ENCODE results near the gene ENOX1. TPM values are rescaled to one million over a fixed set of nuclear protein-coding genes. Genes with fewer than 3 reads are reported as not detected.

Gene ENOX1
- total RNA-seq, 1 experiment from 2014 or later = 0.26 TPM

DNA sequence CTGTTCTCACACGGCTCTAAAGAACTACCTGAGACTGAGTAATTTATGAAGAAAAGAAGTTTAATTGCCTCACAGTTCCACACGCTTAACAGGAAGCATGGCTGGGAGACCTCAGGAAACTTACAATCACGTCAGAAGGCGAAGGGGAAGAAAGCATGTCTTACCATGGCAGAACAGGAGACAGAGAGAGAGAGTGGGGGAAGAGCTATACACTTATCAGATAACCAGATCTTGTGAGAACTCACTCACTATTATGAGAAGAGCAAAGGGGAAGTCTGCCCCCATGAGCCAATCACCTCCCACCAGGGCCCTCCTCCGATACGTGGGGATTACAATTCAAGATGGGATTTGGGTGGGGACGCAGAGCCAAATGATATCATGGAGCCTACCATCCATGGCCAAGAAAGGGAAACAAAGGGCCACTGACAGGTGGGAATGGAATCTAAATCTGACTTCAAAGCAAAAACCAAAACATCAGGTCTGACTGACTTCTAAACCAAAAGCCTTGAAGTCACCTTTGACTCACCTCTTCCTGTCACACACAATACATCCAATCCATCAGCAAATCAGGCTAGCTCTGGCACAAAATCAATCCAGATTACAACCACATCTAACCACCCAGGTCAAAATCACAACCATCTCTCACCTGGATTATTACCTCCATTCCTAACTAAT lies 189.7 kb downstream of the ENOX1 start (continued):
- no peak for TF ChIP-seq ATF2 (CRISPR knock-in tag; IDR thresholded peaks at IDR 0.05; ENCODE audit: borderline replicate concordance, low read depth)
- no peak for TF ChIP-seq TEAD1 (CRISPR knock-in tag; IDR thresholded peaks at IDR 0.05)
- TF ChIP-seq, protein P1, sequence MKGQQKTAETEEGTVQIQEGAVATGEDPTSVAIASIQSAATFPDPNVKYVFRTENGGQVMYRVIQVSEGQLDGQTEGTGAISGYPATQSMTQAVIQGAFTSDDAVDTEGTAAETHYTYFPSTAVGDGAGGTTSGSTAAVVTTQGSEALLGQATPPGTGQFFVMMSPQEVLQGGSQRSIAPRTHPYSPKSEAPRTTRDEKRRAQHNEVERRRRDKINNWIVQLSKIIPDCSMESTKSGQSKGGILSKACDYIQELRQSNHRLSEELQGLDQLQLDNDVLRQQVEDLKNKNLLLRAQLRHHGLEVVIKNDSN (CRISPR knock-in tag; IDR thresholded peaks at IDR 0.05) = no peak

DNA sequence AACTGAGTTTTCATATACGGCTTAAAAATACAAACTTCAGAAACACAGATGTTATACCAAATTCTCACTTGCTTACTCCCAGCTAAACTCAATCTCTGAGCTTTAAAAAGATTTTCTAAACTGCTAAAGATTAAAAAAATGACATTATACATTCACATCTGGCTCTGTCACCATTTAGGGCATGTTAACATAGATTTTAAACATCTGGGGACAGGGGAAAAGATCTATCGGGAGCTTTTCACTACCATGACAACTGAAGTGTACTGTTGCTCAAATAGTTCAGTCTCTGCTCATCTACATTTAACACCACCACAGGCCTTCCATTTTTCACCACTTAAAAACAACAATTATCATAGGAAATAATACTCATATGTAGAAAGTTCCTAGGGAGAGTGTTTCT lies 190.8 kb downstream of the ENOX1 start:
- no peaks in the 10 kb centered on the region; the same call in 1 of the 2 replicates for H3K27me3 Mint-ChIP-seq (ENCODE audit: low read depth)
- no peak overlapping the region for H3K4me3 Mint-ChIP-seq
- ChIA-PET POLR2A (no interaction called here), CTCF (no interaction called here)
- no peak for ATAC-seq
- no peaks in the 10 kb centered on the region for H3K9me3 Mint-ChIP-seq
- H3K36me3 Mint-ChIP-seq = no peaks in the 10 kb centered on the region
- no peak for DNase-seq (ENCODE audit: low spot score)
- H3K27ac Mint-ChIP-seq = no peak overlapping the region
- H3K4me1 Mint-ChIP-seq = 0 out of 2 replicates have a peak, but pooled peaks cover 7% of the 10 kb centered on the region
- TF ChIP-seq ETV6 (CRISPR knock-in tag; IDR thresholded peaks at IDR 0.05) (no peak), SMAD3 (CRISPR knock-in tag; IDR thresholded peaks at IDR 0.05; ENCODE audit: borderline replicate concordance) (no peak), MXD4 (CRISPR knock-in tag; IDR thresholded peaks at IDR 0.05; ENCODE audit: borderline replicate concordance) (no peak), E2F1 (CRISPR knock-in tag; IDR thresholded peaks at IDR 0.05) (no peak), HMGA2 (CRISPR knock-in tag; IDR thresholded peaks at IDR 0.05) (no peak), TEAD1 (CRISPR knock-in tag; IDR thresholded peaks at IDR 0.05) (no peak), PRRX2 (CRISPR knock-in tag; IDR thresholded peaks at IDR 0.05) (no peak), TEAD4 (CRISPR knock-in tag; IDR thresholded peaks at IDR 0.05) (no peak), IRF2 (CRISPR knock-in tag; IDR thresholded peaks at IDR 0.05; ENCODE audit: borderline replicate concordance, low read depth) (no peak), CTCF (IDR thresholded peaks at IDR 0.05) (no peak), CREB1 (CRISPR knock-in tag; IDR thresholded peaks at IDR 0.05) (no peak), NFE2L1 (CRISPR knock-in tag; IDR thresholded peaks at IDR 0.05) (no peak)
- TF ChIP-seq, protein P2, sequence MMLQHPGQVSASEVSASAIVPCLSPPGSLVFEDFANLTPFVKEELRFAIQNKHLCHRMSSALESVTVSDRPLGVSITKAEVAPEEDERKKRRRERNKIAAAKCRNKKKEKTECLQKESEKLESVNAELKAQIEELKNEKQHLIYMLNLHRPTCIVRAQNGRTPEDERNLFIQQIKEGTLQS (CRISPR knock-in tag; conservative IDR thresholded peaks at IDR 0.05) = no peak
- TF ChIP-seq, protein P3, sequence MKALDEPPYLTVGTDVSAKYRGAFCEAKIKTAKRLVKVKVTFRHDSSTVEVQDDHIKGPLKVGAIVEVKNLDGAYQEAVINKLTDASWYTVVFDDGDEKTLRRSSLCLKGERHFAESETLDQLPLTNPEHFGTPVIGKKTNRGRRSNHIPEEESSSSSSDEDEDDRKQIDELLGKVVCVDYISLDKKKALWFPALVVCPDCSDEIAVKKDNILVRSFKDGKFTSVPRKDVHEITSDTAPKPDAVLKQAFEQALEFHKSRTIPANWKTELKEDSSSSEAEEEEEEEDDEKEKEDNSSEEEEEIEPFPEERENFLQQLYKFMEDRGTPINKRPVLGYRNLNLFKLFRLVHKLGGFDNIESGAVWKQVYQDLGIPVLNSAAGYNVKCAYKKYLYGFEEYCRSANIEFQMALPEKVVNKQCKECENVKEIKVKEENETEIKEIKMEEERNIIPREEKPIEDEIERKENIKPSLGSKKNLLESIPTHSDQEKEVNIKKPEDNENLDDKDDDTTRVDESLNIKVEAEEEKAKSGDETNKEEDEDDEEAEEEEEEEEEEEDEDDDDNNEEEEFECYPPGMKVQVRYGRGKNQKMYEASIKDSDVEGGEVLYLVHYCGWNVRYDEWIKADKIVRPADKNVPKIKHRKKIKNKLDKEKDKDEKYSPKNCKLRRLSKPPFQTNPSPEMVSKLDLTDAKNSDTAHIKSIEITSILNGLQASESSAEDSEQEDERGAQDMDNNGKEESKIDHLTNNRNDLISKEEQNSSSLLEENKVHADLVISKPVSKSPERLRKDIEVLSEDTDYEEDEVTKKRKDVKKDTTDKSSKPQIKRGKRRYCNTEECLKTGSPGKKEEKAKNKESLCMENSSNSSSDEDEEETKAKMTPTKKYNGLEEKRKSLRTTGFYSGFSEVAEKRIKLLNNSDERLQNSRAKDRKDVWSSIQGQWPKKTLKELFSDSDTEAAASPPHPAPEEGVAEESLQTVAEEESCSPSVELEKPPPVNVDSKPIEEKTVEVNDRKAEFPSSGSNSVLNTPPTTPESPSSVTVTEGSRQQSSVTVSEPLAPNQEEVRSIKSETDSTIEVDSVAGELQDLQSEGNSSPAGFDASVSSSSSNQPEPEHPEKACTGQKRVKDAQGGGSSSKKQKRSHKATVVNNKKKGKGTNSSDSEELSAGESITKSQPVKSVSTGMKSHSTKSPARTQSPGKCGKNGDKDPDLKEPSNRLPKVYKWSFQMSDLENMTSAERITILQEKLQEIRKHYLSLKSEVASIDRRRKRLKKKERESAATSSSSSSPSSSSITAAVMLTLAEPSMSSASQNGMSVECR (CRISPR knock-in tag; IDR thresholded peaks at IDR 0.05; ENCODE audit: borderline replicate concordance) = no peak
- TF ChIP-seq, protein P4, sequence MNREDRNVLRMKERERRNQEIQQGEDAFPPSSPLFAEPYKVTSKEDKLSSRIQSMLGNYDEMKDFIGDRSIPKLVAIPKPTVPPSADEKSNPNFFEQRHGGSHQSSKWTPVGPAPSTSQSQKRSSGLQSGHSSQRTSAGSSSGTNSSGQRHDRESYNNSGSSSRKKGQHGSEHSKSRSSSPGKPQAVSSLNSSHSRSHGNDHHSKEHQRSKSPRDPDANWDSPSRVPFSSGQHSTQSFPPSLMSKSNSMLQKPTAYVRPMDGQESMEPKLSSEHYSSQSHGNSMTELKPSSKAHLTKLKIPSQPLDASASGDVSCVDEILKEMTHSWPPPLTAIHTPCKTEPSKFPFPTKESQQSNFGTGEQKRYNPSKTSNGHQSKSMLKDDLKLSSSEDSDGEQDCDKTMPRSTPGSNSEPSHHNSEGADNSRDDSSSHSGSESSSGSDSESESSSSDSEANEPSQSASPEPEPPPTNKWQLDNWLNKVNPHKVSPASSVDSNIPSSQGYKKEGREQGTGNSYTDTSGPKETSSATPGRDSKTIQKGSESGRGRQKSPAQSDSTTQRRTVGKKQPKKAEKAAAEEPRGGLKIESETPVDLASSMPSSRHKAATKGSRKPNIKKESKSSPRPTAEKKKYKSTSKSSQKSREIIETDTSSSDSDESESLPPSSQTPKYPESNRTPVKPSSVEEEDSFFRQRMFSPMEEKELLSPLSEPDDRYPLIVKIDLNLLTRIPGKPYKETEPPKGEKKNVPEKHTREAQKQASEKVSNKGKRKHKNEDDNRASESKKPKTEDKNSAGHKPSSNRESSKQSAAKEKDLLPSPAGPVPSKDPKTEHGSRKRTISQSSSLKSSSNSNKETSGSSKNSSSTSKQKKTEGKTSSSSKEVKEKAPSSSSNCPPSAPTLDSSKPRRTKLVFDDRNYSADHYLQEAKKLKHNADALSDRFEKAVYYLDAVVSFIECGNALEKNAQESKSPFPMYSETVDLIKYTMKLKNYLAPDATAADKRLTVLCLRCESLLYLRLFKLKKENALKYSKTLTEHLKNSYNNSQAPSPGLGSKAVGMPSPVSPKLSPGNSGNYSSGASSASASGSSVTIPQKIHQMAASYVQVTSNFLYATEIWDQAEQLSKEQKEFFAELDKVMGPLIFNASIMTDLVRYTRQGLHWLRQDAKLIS (CRISPR knock-in tag; IDR thresholded peaks at IDR 0.05; ENCODE audit: borderline replicate concordance) = no peak
- TF ChIP-seq, protein P5, sequence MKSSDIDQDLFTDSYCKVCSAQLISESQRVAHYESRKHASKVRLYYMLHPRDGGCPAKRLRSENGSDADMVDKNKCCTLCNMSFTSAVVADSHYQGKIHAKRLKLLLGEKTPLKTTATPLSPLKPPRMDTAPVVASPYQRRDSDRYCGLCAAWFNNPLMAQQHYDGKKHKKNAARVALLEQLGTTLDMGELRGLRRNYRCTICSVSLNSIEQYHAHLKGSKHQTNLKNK (CRISPR knock-in tag; IDR thresholded peaks at IDR 0.05) = no peak
- TF ChIP-seq, protein P6, sequence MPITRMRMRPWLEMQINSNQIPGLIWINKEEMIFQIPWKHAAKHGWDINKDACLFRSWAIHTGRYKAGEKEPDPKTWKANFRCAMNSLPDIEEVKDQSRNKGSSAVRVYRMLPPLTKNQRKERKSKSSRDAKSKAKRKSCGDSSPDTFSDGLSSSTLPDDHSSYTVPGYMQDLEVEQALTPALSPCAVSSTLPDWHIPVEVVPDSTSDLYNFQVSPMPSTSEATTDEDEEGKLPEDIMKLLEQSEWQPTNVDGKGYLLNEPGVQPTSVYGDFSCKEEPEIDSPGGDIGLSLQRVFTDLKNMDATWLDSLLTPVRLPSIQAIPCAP (CRISPR knock-in tag; IDR thresholded peaks at IDR 0.05) = no peak
